ACC112 (cell line): Measurements from ENCODE around the gene UNC80.

Experiments
- H2AFZ ChIP-seq: fragments of 200-600 bp; sonication (generic); one replicate; pipeline ENCODE4 v1.6.0; 2017; ENCODE audit warnings: antibody characterized with exemption, low read length; ENCODE audit not compliant: unreplicated experiment
- H3K27ac ChIP-seq: fragments of 200-600 bp; sonication (generic); 2 replicates; pipeline ENCODE4 v1.5.1; 2014; ENCODE audit warnings: low read depth, mild to moderate bottlenecking, antibody characterized with exemption, low read length, moderate library complexity
- H3K27me3 ChIP-seq: fragments of 200-600 bp; sonication (generic); 2 replicates; pipeline ENCODE4 v1.6.1; 2014; ENCODE audit warnings: mild to moderate bottlenecking, antibody characterized with exemption, low read length, moderate library complexity, mixed read lengths; ENCODE audit not compliant: insufficient read depth
- H3K36me3 ChIP-seq: fragments of 200-600 bp; sonication (generic); 2 replicates; pipeline ENCODE4 v1.6.1; 2016; ENCODE audit warnings: mild to moderate bottlenecking, antibody characterized with exemption, low read length, moderate library complexity, mixed read lengths; ENCODE audit not compliant: insufficient read depth
- H3K4me1 ChIP-seq: fragments of 200-600 bp; sonication (generic); one replicate; pipeline ENCODE4 v1.6.1; 2016; ENCODE audit warnings: low read length, mixed read lengths; ENCODE audit not compliant: insufficient read depth, unreplicated experiment, control insufficient read depth
- H3K4me3 ChIP-seq: fragments of 200-600 bp; sonication (generic); 2 replicates; pipeline ENCODE4 v1.5.1; 2014; ENCODE audit warnings: mild to moderate bottlenecking, low read depth, low read length
- H3K79me2 ChIP-seq: fragments of 200-600 bp; sonication (generic); one replicate; pipeline ENCODE4 v1.6.0; 2016; ENCODE audit warnings: low read length; ENCODE audit not compliant: control insufficient read depth, unreplicated experiment, insufficient read depth

The UNC80 gene

DNA sequence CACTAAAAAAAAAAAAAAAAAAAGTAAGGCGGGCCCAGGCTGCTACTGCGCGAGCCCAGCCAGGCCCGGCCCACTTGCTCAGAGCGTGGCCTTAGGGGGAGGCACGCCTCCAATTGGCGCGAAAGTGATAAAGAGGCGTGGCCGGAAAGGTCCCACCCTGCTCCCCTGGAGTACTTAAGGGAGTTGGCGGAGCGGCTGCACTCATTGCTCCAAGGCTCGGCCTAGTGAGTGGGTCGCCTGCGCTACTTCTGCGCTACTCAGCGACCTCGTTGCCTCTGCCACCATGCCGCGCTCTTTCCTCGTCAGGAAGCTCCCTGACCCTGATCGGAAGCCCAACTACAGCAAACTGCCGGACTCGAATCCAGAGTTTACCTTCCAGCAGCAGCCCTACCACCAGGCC is 36.9 kb downstream of the UNC80 start:
- H3K27ac ChIP-seq: no peak overlapping the region
- no peaks in the 10 kb centered on the region for H3K79me2 ChIP-seq
- H3K36me3 ChIP-seq: no peaks in the 10 kb centered on the region
- no peaks in the 10 kb centered on the region for H3K4me1 ChIP-seq
- H2AFZ ChIP-seq: no peak overlapping the region
- 0 out of 2 replicates have a peak, but pooled peaks cover under 1% of the 10 kb centered on the region for H3K27me3 ChIP-seq
- H3K4me3 ChIP-seq: no peak overlapping the region

GRCh38 chr2:209809256-209809655 is 37.6 kb downstream of the UNC80 start:
- Histone ChIP-seq H3K4me1 (no peaks in the 10 kb centered on the region), H3K36me3 (no peaks in the 10 kb centered on the region), H3K27ac (no peak overlapping the region), H2AFZ (no peak overlapping the region), H3K4me3 (no peak overlapping the region), H3K79me2 (no peaks in the 10 kb centered on the region), H3K27me3 (0 out of 2 replicates have a peak, but pooled peaks cover 5% of the 10 kb centered on the region)

DNA sequence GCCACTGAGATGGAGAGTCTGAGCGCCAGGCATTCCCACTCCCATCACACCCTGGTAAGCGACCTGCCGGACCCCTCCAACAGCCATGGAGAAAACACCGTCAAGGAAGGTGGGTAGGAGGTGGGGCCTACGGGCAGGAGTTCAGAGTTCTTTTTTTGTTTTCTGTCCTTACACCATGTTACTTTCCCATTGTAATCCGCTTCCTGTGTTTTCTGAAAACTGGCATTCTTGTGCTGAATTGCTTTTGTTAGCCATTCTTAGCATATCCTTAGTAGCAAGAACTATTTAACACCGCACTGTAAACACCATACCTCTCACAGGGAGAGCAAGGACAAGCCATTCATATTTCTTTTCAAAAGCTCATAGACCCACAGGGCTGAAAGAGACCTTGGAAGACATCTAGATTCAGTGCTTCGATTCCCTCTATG is 46.2 kb downstream of the UNC80 start:
- Histone ChIP-seq H3K27ac (no peak overlapping the region), H2AFZ (no peak overlapping the region), H3K4me1 (no peaks in the 10 kb centered on the region), H3K4me3 (no peak overlapping the region), H3K27me3 (peaks cover 12% of the 10 kb centered on the region; the same call in 1 of the 2 replicates), H3K79me2 (no peaks in the 10 kb centered on the region), H3K36me3 (no peaks in the 10 kb centered on the region)

GRCh38 chr2:209818939-209819338 is 47.3 kb downstream of the UNC80 start:
- Histone ChIP-seq H3K27me3 (peaks cover 7% of the 10 kb centered on the region; the same call in 1 of the 2 replicates), H3K27ac (no peak overlapping the region)

GRCh38 chr2:209821806-209822205 is 50.2 kb downstream of the UNC80 start:
- H3K79me2 ChIP-seq: no peaks in the 10 kb centered on the region
- no peaks in the 10 kb centered on the region for H3K4me1 ChIP-seq
- H2AFZ ChIP-seq: no peak overlapping the region
- H3K36me3 ChIP-seq: no peaks in the 10 kb centered on the region
- H3K4me3 ChIP-seq: no peak overlapping the region
- H3K27me3 ChIP-seq: peaks cover 7% of the 10 kb centered on the region; the same call in 1 of the 2 replicates
- no peak overlapping the region for H3K27ac ChIP-seq

More at GRCh38 chr2:209818939-209819338, 47.3 kb downstream of the UNC80 start:
- Histone ChIP-seq H2AFZ (no peak overlapping the region), H3K36me3 (no peaks in the 10 kb centered on the region), H3K4me3 (no peak overlapping the region), H3K4me1 (no peaks in the 10 kb centered on the region), H3K79me2 (no peaks in the 10 kb centered on the region)

GRCh38 chr2:209823484-209823883 is 51.9 kb downstream of the UNC80 start:
- no peak overlapping the region for H3K4me3 ChIP-seq
- no peak overlapping the region for H3K27ac ChIP-seq
- H2AFZ ChIP-seq: no peak overlapping the region
- no peaks in the 10 kb centered on the region for H3K4me1 ChIP-seq
- peaks cover 7% of the 10 kb centered on the region; the same call in 1 of the 2 replicates for H3K27me3 ChIP-seq
- H3K79me2 ChIP-seq: no peaks in the 10 kb centered on the region
- no peaks in the 10 kb centered on the region for H3K36me3 ChIP-seq

DNA sequence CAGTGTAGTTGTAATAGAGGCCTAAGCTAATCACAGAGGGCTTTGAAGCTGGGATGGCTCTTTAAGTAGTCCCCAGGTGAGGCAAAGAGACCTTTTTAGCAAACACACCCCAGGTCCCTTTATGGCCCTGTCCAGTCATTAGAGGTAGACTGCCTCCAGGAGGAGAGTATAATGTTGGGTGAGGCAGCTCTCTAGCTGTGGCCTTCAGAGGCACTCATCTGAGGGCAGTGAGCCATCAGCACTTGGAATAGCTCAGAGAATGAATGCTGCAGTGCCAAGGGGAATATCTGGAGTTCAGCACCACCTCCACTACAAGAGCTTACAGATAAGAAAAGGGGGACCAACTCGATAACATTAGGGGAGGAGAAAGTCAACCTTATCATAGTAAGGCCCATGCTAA is 52.8 kb downstream of the UNC80 start:
- Histone ChIP-seq H3K27me3 (peaks cover 7% of the 10 kb centered on the region; the same call in 1 of the 2 replicates), H3K27ac (no peak overlapping the region), H2AFZ (no peak overlapping the region), H3K79me2 (no peaks in the 10 kb centered on the region), H3K4me1 (no peaks in the 10 kb centered on the region), H3K36me3 (no peaks in the 10 kb centered on the region), H3K4me3 (no peak overlapping the region)

GRCh38 chr2:209830722-209831465 is 59.3 kb downstream of the UNC80 start:
- Histone ChIP-seq H3K4me3 (no peak overlapping the region), H3K79me2 (no peaks in the 10 kb centered on the region), H3K4me1 (no peaks in the 10 kb centered on the region), H3K27me3 (peaks cover 16% of the 10 kb centered on the region; the same call in 1 of the 2 replicates), H3K27ac (no peak overlapping the region), H2AFZ (no peak overlapping the region), H3K36me3 (no peaks in the 10 kb centered on the region)

- H3K27ac ChIP-seq: no peak overlapping the region
- H3K36me3 ChIP-seq: no peaks in the 10 kb centered on the region
- no peak overlapping the region for H2AFZ ChIP-seq
- no peaks in the 10 kb centered on the region for H3K79me2 ChIP-seq
- H3K27me3 ChIP-seq: peaks cover 19% of the 10 kb centered on the region
- no peaks in the 10 kb centered on the region for H3K4me1 ChIP-seq
- no peak overlapping the region for H3K4me3 ChIP-seq
Observed at GRCh38 chr2:209834767-209835166, 63.1 kb downstream of the UNC80 start.

GRCh38 chr2:209840434-209840833 is 68.8 kb downstream of the UNC80 start:
- H3K79me2 ChIP-seq: no peaks in the 10 kb centered on the region
- no peak overlapping the region for H2AFZ ChIP-seq
- no peak overlapping the region for H3K4me3 ChIP-seq
- no peaks in the 10 kb centered on the region for H3K4me1 ChIP-seq
- no peak overlapping the region for H3K27ac ChIP-seq
- H3K27me3 ChIP-seq: peaks cover 39% of the 10 kb centered on the region
- no peaks in the 10 kb centered on the region for H3K36me3 ChIP-seq

GRCh38 chr2:209845666-209846065 is 74.0 kb downstream of the UNC80 start:
- no peaks in the 10 kb centered on the region for H3K36me3 ChIP-seq

More at GRCh38 chr2:209845666-209846065, 74.0 kb downstream of the UNC80 start:
- Histone ChIP-seq H2AFZ (no peak overlapping the region), H3K4me1 (no peaks in the 10 kb centered on the region), H3K27me3 (peaks cover 59% of the 10 kb centered on the region), H3K27ac (no peak overlapping the region), H3K79me2 (no peaks in the 10 kb centered on the region), H3K4me3 (no peak overlapping the region)
